Measurements from ENCODE around the gene DNLZ. TPM values are rescaled to one million over a fixed set of nuclear protein-coding genes. Genes with fewer than 3 reads are reported as not detected.
A peak's percentile ranks its signal among the peaks of the same experiment; 100 is the strongest.

The DNLZ gene
- total RNA-seq = 10 to 100 TPM; 16.2 to 58.4 (median 23.1) TPM

DNA sequence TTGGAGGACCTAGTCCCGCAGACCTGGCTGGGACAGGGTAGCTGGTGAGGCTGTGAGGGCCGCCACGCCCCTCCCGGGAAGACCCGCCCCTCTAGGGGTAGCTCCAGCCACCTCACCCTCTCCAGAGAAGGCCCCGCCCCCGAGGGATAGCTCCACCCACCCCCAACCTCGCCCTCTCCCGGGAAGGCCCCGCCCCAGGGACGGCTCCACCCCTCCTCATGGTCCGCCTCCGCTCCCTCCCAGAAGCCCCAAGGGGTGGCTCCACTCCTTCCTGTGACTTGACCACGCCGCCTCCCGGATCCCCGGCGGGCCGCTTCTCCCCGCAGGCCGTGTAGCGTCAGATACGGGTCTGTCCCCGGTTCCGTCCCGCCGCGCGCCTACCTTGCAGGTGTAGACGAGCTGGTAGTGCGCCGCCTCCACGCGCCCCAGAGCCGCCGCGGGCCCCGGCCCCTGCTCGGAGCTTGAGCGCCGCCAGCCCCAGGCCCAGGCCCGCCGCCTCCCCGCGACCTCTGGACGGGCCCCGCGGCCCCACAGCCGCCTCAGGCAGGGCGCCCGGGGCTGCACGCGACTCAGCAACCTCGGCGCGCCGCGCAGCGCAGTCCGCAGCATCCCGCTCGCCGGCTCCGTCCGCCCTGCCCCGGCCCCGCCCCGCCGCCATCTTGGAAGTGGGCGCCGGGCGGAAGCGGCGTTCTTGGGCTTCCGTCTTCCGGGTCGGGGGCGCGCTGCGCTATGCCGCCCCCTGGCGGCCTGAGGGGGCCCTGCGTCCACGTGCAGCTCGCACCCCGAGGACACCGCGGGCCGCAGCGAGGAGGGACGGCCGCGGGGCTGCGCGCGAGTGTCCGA, at the start of gene DNLZ:
DNLZ (minus strand) TSS at position 639 of the 843 bp plus-strand sequence; CDS start at position 609, 30 bp downstream.
- 11% methylated on average over 16 of the region's 97 CpGs; no CpG with 5 or more reads in 1 of the 2 donors for WGBS, 2 donors
- Histone ChIP-seq H3K9me3 (no peaks in the 10 kb centered on the region), H3K27ac (peak within 1 kb of the TSS; percentile 52 to 76 (median 65)), H3K36me3 (no peaks in the 10 kb centered on the region), H3K4me3 (replicated peaks in 1 of 3) (peak within 1 kb of the TSS; percentile 76 to 86 (median 85)), H3K4me1 (peaks cover 8 to 15% of the 10 kb centered on the region in 2 donors), H3K27me3 (no peaks in the 10 kb centered on the region)
- peak; percentile 14 to 62 for TF ChIP-seq POLR2A (IDR thresholded peaks at IDR 0.05)
- TF ChIP-seq, protein P1, sequence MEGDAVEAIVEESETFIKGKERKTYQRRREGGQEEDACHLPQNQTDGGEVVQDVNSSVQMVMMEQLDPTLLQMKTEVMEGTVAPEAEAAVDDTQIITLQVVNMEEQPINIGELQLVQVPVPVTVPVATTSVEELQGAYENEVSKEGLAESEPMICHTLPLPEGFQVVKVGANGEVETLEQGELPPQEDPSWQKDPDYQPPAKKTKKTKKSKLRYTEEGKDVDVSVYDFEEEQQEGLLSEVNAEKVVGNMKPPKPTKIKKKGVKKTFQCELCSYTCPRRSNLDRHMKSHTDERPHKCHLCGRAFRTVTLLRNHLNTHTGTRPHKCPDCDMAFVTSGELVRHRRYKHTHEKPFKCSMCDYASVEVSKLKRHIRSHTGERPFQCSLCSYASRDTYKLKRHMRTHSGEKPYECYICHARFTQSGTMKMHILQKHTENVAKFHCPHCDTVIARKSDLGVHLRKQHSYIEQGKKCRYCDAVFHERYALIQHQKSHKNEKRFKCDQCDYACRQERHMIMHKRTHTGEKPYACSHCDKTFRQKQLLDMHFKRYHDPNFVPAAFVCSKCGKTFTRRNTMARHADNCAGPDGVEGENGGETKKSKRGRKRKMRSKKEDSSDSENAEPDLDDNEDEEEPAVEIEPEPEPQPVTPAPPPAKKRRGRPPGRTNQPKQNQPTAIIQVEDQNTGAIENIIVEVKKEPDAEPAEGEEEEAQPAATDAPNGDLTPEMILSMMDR (IDR thresholded peaks at IDR 0.05) = peak; percentile 49 to 100 (median 99)
- DNase-seq = peak; percentile 94 to 96
- intact Hi-C loops (cut with DNase I) = loop anchor here (10.0 kb wide), 1 partner anchor 239 kb away; no protein-coding TSS in a partner anchor

DNA sequence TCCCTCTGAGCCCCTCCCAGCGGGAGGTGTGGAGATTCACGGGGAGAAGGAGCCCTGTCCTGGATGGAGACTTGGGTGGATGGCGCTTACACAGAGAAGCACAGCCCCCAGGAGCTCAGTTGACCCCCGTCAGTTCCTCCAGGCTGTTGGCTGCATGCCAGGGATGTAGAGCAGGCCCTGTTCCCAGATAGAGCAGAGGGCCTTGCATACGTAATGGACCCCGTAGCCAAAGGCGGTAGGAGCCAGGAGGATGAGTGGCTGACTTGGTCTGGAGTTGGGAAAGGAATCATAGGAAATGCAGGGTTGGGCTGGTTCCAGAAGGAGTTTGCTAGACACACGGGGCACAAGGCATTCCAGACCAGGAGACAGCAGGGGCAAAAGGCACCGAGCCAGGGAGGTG, 49.4 kb upstream of the DNLZ start:
- Histone ChIP-seq H3K27me3 (no peaks in the 10 kb centered on the region), H3K27ac (no peak overlapping the region), H3K4me1 (peaks cover 17 to 21% of the 10 kb centered on the region in 2 donors), H3K4me3 (replicated peaks in 1 of 3) (no peak overlapping the region), H3K9me3 (no peaks in the 10 kb centered on the region), H3K36me3 (peaks cover 41 to 52% of the 10 kb centered on the region in 2 donors)
- TF ChIP-seq POLR2A (IDR thresholded peaks at IDR 0.05) = no peak
- TF ChIP-seq, protein P1 (IDR thresholded peaks at IDR 0.05) = no peak
- 70 to 72% methylated on average over 8 to 9 of the region's 9 CpGs for WGBS, 2 donors
- intact Hi-C loops (cut with DNase I) = no loop called here
- DNase-seq = no peak

DNA sequence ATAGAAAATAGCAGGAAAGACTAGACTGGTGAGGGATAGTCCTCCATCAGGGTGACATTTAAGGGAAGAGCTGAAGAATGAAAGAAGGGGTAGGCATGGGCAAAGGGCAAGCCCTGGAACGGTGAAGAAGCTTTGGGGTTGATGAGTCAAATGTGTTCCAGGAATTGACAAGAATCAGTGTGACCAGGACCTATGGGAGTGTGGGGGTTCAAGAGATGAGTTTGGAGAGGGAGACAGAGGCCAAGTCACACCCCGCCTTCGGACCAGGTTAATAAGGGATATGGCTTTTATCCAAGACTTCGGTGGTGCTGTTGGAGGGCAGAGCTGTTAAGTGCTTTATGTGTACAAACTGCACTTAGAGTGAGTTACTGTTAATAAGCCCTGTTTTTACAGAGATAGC, 47.8 kb upstream of the DNLZ start:
- intact Hi-C loops (cut with DNase I) = no loop called here
- no peaks in the 10 kb centered on the region for H3K27me3 ChIP-seq
- TF ChIP-seq POLR2A (IDR thresholded peaks at IDR 0.05) = no peak
- TF ChIP-seq, protein P1 (IDR thresholded peaks at IDR 0.05) = no peak

DNA sequence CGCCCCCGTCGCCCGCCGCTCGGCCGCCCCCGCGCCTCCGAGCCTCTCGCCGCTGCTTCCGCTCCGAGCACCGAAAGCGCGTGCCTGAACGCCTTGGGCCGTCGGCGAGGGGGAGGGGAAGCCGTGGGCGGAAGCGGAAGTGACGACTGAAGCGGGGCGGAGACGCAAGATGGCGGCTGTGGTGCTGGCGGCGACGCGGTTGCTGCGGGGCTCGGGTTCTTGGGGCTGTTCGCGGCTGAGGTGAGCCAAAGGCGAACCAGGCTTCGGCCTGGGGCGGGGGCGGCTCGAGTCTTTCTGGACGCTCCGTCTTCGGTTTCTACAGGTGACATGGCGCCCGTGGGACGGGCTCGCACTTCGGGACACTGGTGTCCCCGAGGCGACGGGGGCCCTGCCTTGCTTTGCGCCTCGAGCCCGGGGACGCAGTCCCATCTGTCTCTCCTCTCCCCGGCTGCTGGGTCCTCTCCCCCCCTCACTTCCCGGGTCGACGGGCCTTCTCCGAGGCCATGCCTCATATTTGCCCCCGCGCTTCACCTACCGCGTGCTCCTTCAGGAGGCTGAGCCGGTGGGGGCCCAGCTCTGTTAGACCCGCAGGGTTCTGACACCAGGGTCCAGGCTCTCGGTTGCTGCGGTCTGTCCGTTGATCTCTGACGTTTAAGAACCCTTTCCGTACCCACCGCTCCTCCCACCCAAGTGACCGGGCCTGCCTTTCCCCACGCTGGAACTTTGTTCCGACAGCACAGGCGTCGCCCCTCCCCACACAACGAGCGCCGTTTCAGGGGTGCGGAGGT, 47.1 kb upstream of the DNLZ start, which contains the start of the genes ENTR1 and PMPCA:
ENTR1 (minus strand) TSS at position 115 of the 788 bp plus-strand sequence. CDS start 217 bp downstream, outside the sequence.
PMPCA (plus strand) TSS at position 159 of the 788 bp plus-strand sequence; CDS start at position 170, 11 bp downstream.
- intact Hi-C loops (cut with DNase I) = no loop called here
- H3K27ac ChIP-seq = peak within 1 kb of the TSS; percentile 49 to 77 (median 77)

More for the DNA sequence above, 47.8 kb upstream of the DNLZ start:
- Histone ChIP-seq H3K4me1 (peaks cover 17 to 21% of the 10 kb centered on the region in 2 donors), H3K36me3 (peaks cover 31 to 36% of the 10 kb centered on the region in 2 donors), H3K4me3 (replicated peaks in 1 of 3) (peak overlapping the region; percentile 64 to 92 (median 85)), H3K9me3 (no peaks in the 10 kb centered on the region), H3K27ac (no peak overlapping the region)
- DNase-seq = no peak
- whole genome bisulfite sequencing, 2 donors = 37 to 45% methylated on average over 4 of the region's 4 CpGs

More for the DNA sequence above, 47.1 kb upstream of the DNLZ start, which contains the start of the genes ENTR1 and PMPCA:
- Histone ChIP-seq H3K9me3 (no peaks in the 10 kb centered on the region), H3K4me3 (replicated peaks in 1 of 3) (peak within 1 kb of the TSS; percentile 64 to 92 (median 85)), H3K36me3 (peaks cover 29% of the 10 kb centered on the region in 2 donors), H3K27me3 (no peaks in the 10 kb centered on the region), H3K4me1 (peaks cover 17 to 21% of the 10 kb centered on the region in 2 donors)
- WGBS, 2 donors = 0% methylated on average over 16 to 43 of the region's 83 CpGs
- peak; percentile 89 to 92 for DNase-seq
- TF ChIP-seq, protein P1 (IDR thresholded peaks at IDR 0.05) = no peak
- TF ChIP-seq POLR2A (IDR thresholded peaks at IDR 0.05) = peak; percentile 11 to 83

Measured in thyroid gland (tissue), 4 donors.